ENCODE measurements around the gene ITGA2.

Gene ITGA2

DNA sequence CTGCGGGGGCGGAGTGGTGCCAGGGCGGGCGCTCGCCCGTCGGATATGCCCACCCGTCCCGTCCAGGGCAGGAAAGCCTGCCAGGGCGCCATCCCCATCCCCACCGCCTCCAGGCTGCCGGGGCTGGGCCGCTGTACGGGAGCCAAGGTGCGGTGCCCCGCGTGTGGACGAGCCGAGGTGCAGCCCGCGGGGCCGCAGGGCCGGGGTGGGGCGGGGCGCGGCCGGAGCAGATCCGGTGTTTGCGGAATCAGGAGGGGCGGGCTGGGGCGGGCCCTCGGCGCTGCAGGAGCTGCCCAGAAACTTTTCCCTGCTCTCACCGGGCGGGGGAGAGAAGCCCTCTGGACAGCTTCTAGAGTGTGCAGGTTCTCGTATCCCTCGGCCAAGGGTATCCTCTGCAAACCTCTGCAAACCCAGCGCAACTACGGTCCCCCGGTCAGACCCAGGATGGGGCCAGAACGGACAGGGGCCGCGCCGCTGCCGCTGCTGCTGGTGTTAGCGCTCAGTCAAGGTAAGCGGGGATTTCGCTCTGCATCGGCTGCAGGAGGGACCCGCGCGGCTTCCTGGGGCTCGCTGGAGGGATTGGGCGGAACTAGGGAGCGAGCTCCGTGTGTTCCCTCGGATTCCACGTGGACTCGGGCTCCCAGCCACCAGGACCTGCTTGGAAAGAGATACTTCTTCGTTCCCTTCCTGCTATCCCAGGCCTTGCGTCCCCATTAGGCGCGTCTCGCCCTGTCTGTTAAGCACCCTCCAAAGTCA is at the start of gene ITGA2:
Gene ITGA2 (plus strand): TSS at position 328 of the 756 bp plus-strand sequence. CDS start 117 bp downstream, at position 445.
- Mint-ChIP-seq H3K9me3 (no peaks in the 10 kb centered on the region), H3K4me3 (peak within 1 kb of the TSS; percentile 80), H3K36me3 (peaks cover 18% of the 10 kb centered on the region), H3K4me1 (peaks cover 41% of the 10 kb centered on the region), H3K27ac (peak within 1 kb of the TSS; percentile 0), H3K27me3 (peaks cover 26% of the 10 kb centered on the region)
- CTCF ChIA-PET, result interaction anchor here (0.7 to 5.1 kb wide), 6 partner anchors 40 to 107 kb away, joined by 3 to 45 read pairs (median 6); no protein-coding TSS in a partner anchor
- DNase-seq, result peak; percentile 64

DNA sequence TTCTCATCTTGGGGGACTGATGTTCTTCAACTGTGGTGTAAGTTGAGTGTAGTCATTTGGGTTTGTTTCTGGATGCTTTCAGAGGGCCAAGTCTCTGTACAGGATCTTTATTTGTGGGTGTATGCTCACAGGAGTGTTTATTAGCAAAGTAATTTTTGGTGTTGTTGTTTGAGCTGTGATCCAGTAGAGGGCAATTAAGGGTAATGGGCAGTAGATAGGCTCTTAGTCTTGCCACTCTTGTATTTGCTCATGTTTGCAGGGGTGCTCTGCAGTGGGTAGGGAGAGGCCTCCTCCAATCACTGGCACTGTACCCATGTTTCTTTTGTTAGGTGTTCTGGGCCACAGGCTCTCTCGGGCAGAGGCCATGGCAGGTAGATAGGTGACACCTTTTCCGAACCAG is 45.9 kb upstream of the ITGA2 start:
- CTCF ChIA-PET, result interaction anchor here (1.0 to 8.8 kb wide), 6 partner anchors 13 to 175 kb away, joined by 3 to 178 read pairs (median 4); no protein-coding TSS in a partner anchor
- Mint-ChIP-seq H3K27ac (no peak overlapping the region), H3K36me3 (no peaks in the 10 kb centered on the region), H3K4me3 (no peak overlapping the region), H3K4me1 (peaks cover 18% of the 10 kb centered on the region), H3K9me3 (no peaks in the 10 kb centered on the region), H3K27me3 (peaks cover 11% of the 10 kb centered on the region)
- no peak for DNase-seq

DNA sequence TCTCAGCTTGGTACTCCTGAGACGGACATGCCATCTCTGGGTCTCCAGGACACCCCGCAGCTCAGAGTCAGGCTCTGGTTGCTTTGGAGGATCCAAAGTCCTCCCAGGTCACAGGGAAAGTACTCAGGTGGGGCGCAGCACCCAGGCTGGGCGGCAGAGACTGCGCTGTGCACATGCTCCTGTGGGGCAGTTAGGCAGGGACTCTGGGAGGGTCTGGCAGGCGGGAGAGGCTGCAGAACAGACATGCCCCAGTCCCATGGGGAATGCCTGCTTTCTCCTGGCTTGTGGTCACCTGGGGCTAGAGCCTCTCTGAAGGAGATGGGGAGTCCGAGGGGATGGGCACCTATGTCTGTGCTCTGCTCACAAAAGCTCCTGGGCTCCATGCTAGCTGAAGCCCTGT is 45.3 kb upstream of the ITGA2 start:
- no peaks in the 10 kb centered on the region for H3K36me3 Mint-ChIP-seq
- H3K9me3 Mint-ChIP-seq, result no peaks in the 10 kb centered on the region
- H3K27ac Mint-ChIP-seq, result no peak overlapping the region
- peaks cover 22% of the 10 kb centered on the region for H3K4me1 Mint-ChIP-seq
- DNase-seq, result no peak
- no peak overlapping the region for H3K4me3 Mint-ChIP-seq
- CTCF ChIA-PET, result interaction anchor here (0.6 to 8.8 kb wide), 6 partner anchors 14 to 172 kb away, joined by 3 to 178 read pairs (median 5); no protein-coding TSS in a partner anchor
- peaks cover 9% of the 10 kb centered on the region for H3K27me3 Mint-ChIP-seq

DNA sequence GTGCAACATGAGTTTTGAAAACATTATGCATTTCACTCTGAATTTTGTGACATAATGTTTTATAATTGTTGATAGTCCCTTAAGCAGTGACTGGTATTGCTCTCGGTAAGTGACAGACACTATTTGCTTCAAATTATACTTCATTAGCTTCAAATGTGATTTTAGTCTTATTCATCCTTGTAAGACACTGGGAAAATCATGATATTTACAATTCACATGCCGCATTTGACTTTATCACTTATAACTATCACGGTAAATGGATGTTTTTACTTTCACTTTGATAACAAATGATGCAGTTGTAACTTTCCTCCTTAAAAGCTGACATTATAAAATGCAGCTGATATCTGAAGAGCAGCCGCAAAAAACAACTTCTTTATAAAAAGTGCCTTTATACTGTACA is 44.1 kb upstream of the ITGA2 start:
- Mint-ChIP-seq H3K27ac (peak overlapping the region; percentile 9), H3K27me3 (peaks cover 7% of the 10 kb centered on the region), H3K4me3 (peak overlapping the region; percentile 62), H3K4me1 (peaks cover 24% of the 10 kb centered on the region), H3K36me3 (no peaks in the 10 kb centered on the region), H3K9me3 (no peaks in the 10 kb centered on the region)
- DNase-seq, result no peak
- CTCF ChIA-PET, result interaction anchor here (0.6 to 8.8 kb wide), 5 partner anchors 45 to 171 kb away, joined by 3 to 178 read pairs (median 3); no protein-coding TSS in a partner anchor

DNA sequence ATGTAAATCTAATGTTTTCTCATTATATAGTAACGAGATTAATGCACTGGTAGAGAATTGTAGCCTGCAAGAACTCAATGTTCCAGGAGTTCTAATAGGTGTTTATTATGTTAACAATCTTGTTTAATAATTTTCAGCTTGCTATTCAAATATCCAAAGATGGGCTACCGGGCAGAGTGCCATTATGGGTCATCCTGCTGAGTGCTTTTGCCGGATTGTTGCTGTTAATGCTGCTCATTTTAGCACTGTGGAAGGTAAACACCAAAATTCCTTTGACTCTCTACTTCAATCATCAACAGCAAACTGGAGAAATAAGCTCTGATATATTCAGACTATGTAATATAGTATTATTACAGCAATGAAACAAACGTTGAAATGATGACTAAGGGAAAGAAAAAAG is 41.9 kb upstream of the ITGA2 start:
- DNase-seq, result no peak
- Mint-ChIP-seq H3K27ac (no peak overlapping the region), H3K9me3 (no peaks in the 10 kb centered on the region), H3K4me1 (peaks cover 24% of the 10 kb centered on the region), H3K4me3 (no peak overlapping the region), H3K27me3 (peaks cover 7% of the 10 kb centered on the region), H3K36me3 (no peaks in the 10 kb centered on the region)
- CTCF ChIA-PET, result interaction anchor here (0.8 to 8.8 kb wide), 6 partner anchors 91 to 253 kb away, joined by 3 to 178 read pairs (median 12); no protein-coding TSS in a partner anchor

DNA sequence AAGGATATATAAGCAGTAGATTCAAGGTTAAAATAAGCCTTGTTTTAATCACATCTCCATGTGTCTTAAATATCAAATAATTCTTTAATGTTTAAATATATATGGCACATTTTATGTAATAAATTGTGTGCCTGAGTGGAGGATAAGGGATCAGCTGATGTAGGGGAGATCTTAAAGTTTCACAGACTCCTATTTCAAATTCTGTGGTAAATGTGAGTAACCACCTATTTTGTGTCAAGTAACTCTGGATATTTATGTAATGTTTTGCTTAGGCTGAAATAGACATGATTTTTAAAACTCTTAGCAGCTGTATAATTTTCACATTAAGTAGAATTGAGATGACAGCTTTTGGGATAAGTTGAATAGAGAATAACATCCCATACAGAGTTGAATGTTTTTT is 41.3 kb upstream of the ITGA2 start:
- no peaks in the 10 kb centered on the region for H3K9me3 Mint-ChIP-seq
- CTCF ChIA-PET, result interaction anchor here (0.6 to 8.8 kb wide), 27 partner anchors 9 to 1287 kb away, joined by 3 to 178 read pairs (median 7); partner anchors contain the start of genes ITGA2 and MOCS2
- no peak overlapping the region for H3K4me3 Mint-ChIP-seq
- peaks cover 24% of the 10 kb centered on the region for H3K4me1 Mint-ChIP-seq
- H3K27me3 Mint-ChIP-seq, result peaks cover 7% of the 10 kb centered on the region
- no peak overlapping the region for H3K27ac Mint-ChIP-seq
- no peak for DNase-seq
- no peaks in the 10 kb centered on the region for H3K36me3 Mint-ChIP-seq

DNA sequence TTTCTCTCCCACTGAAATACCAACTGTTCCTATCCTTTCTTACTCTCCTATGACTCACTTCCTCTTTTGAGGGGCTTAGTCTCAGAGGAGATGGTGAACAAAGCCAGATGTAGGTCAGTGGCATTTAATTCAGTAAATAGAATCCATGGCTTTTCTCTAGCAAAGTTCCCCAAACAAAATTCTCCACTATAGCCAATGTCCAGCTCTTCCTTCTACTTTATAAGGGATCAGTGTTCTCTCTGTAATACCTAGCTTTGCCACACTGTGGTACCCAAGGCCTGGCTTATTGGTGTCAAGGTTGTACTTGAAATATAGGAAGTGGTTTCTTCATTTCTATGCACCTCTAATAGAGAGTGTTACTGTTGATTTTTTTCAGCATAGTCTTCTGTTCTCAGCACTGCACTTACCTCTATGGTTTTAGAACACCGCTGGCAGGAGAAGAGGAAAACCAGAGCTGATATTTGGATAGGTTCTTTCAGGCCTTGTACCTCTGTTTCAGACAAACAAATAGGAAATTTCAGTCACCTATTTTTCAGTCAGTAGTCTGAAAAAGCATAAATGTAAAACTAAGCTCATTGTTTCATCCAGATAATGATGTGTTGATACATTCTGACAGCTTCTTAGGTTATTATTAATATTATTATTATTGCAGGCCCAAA is 40.6 kb upstream of the ITGA2 start:
- Mint-ChIP-seq H3K36me3 (no peaks in the 10 kb centered on the region), H3K27me3 (peaks cover 7% of the 10 kb centered on the region), H3K27ac (no peak overlapping the region), H3K4me3 (no peak overlapping the region), H3K9me3 (no peaks in the 10 kb centered on the region), H3K4me1 (peaks cover 24% of the 10 kb centered on the region)
- CTCF ChIA-PET, result interaction anchor here (0.6 to 8.8 kb wide), 38 partner anchors 8 to 1305 kb away, joined by 3 to 178 read pairs (median 6); partner anchors contain the start of genes ITGA2 and MOCS2
- DNase-seq, result peak; percentile 81

DNA sequence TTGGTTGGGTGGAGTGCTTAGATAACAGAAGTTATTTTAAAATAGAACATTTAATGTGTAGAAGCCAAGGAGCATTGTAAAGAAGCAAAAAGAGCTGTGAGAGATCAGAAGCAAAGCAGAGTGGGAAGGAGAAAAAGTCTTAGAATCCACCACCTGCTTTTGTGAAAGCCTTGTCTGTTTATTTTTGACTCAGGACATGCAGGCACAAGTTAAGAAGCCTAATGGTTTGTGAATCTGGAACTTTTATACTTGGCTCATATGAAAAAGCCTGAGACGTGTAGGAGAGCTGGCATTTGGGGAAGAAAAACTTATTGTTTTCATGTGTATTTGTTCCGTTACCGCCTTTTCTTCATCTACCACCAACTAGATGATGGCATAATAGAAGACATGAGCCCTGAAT is 38.5 kb upstream of the ITGA2 start:
- H3K36me3 Mint-ChIP-seq, result no peaks in the 10 kb centered on the region
- H3K27ac Mint-ChIP-seq, result no peak overlapping the region
- peaks cover 4% of the 10 kb centered on the region for H3K27me3 Mint-ChIP-seq
- CTCF ChIA-PET, result interaction anchor here (1.4 to 8.8 kb wide), 6 partner anchors 13 to 148 kb away, joined by 5 to 178 read pairs (median 32); partner anchors contain the start of gene ITGA2
- DNase-seq, result no peak
- no peak overlapping the region for H3K4me3 Mint-ChIP-seq
- peaks cover 12% of the 10 kb centered on the region for H3K4me1 Mint-ChIP-seq
- H3K9me3 Mint-ChIP-seq, result no peaks in the 10 kb centered on the region

DNA sequence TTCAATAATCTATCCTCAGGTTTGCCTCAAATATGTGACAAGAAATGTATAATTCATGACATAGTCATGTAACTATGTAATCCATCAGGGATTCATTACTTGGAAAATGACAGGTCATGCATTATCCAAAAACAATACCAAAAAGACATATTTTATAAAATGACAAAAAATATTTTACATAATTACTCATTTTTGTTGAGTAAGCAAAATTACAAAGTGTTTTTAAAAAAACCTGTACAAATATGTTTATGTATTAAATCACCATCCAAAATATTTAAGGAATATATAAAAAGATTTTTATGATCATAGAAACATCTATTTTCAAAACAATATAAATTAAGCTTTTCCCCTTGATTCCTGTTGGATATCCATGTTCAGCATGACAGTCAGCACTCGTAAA is 36.7 kb upstream of the ITGA2 start:
- H3K27me3 Mint-ChIP-seq, result peaks cover 10% of the 10 kb centered on the region
- CTCF ChIA-PET, result interaction anchor here (1.0 to 2.2 kb wide), 2 partner anchors 145 to 163 kb away, joined by 3 to 5 read pairs; no protein-coding TSS in a partner anchor
- no peaks in the 10 kb centered on the region for H3K36me3 Mint-ChIP-seq

DNA sequence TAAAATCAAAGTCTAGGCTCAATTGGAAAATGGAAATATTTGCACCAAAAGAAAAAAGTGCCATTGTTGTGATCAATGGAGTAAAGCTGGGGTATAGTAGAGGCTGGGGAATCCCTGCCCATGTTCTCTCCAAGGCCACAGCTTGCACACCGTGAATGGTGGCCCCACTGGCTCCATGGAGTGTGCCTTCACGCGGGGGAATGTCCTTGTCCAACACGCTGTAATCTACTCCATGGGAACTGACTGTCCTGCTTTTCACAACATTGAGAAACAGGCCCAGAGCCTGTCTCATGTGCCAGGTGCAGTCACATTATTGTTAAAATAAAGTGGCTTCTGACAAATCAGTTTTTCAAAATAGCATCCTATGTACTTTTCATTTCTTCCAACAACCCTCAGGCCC is 33.1 kb upstream of the ITGA2 start:
- CTCF ChIA-PET, result interaction anchor here (1.1 kb wide), 2 partner anchors 80 to 154 kb away, joined by 3 to 4 read pairs; no protein-coding TSS in a partner anchor
- Mint-ChIP-seq H3K9me3 (no peaks in the 10 kb centered on the region), H3K27me3 (peaks cover 16% of the 10 kb centered on the region)

More for the DNA sequence above, 36.7 kb upstream of the ITGA2 start:
- Mint-ChIP-seq H3K27ac (no peak overlapping the region), H3K4me1 (peaks cover 7% of the 10 kb centered on the region), H3K4me3 (no peak overlapping the region), H3K9me3 (no peaks in the 10 kb centered on the region)
- no peak for DNase-seq

DNA sequence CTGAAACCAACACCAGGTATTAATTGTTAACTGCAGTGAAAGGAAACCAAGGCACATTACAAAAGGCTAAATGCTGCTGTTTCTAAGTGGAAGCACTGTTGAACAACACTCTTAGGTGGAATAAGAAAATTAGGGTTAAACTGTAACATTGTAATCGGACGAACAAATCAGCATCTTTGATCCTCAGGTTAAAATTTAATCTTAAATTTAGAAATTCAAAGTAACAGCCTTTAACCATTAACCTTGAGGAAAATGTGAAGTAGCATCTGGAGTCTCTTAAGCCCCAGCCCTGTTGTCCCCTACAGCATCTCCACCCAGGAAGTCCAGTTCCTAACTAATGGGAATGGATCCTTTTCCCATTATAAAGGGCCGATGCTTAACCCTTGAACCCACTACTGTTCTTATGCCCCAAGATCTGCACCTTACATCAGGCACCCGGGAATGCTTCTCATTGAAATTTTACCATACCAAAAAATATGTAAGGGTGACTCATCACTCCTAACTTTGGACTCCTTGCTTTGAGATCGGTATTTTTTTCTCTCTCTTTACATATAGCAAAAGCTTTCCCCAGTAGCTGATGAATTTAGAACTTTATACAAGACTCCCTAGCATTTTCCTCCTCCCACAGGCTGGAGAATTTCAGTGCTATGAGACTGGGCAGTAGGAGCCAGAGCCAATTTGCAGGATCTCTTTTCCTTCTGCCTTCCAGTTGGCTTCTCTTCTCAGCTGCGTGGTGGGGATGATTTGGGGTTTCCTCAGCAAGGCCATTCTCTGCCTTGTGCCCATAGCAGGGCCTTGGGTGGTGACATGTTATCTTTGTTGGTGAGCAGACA is 32.0 kb upstream of the ITGA2 start:
- Mint-ChIP-seq H3K27me3 (peaks cover 23% of the 10 kb centered on the region), H3K27ac (no peak overlapping the region), H3K4me1 (no peaks in the 10 kb centered on the region), H3K9me3 (no peaks in the 10 kb centered on the region), H3K36me3 (no peaks in the 10 kb centered on the region), H3K4me3 (no peak overlapping the region)
- CTCF ChIA-PET, result interaction anchor here (1.1 kb wide), 2 partner anchors 9 to 153 kb away, joined by 3 read pairs; no protein-coding TSS in a partner anchor
- no peak for DNase-seq

More for the DNA sequence above, 33.1 kb upstream of the ITGA2 start:
- no peaks in the 10 kb centered on the region for H3K4me1 Mint-ChIP-seq
- no peak overlapping the region for H3K4me3 Mint-ChIP-seq
- no peak for DNase-seq
- no peaks in the 10 kb centered on the region for H3K36me3 Mint-ChIP-seq
- no peak overlapping the region for H3K27ac Mint-ChIP-seq

DNA sequence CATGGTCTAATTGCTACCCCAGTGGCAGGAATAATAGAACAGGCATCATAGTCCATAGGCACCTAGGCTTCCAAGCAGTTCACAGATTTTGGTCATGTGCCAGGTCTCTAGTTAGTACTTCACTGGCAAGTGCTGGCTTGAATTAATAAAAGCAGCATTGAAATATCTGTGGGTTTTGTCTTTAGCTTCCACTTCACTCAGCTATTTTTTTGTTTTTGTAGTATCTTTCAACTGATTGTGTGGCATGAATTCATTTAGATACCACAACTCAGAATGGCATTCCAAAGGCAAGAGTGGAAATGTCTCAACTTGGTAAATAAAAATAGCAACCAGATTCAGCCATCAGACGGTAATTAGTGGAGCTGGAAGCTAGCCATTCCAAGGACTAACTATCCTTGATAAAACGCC is 27.9 kb upstream of the ITGA2 start:
- Mint-ChIP-seq H3K4me1 (no peaks in the 10 kb centered on the region), H3K27me3 (peaks cover 20% of the 10 kb centered on the region), H3K9me3 (peaks cover 3% of the 10 kb centered on the region), H3K36me3 (no peaks in the 10 kb centered on the region), H3K4me3 (no peak overlapping the region), H3K27ac (no peak overlapping the region)
- DNase-seq, result no peak
- CTCF ChIA-PET, result no interaction called here

DNA sequence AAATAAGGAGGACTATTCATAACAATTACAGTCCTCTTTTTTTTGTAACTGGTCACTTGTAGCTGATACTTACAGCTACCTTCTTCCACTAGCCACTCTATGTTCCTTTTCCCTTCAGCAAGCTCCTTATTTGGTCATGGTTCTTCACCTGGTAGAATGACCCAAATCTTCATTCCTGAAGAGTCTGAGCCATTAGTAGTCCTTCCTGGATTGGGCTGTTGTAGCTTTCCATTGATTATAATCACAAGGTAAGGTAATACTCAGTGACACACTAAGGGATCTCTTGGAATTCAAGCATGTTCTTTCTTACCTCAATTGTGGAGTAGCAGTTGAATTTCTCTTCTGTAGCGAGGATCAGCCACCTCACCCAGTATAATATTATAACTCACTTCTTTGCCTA is 25.5 kb upstream of the ITGA2 start:
- DNase-seq, result no peak
- no peaks in the 10 kb centered on the region for H3K36me3 Mint-ChIP-seq
- no peak overlapping the region for H3K27ac Mint-ChIP-seq
- no peaks in the 10 kb centered on the region for H3K4me1 Mint-ChIP-seq
- CTCF ChIA-PET, result interaction anchor here (3.9 kb wide), 1 partner anchor 15 kb away, joined by 15 read pairs; no protein-coding TSS in a partner anchor
- peaks cover 34% of the 10 kb centered on the region for H3K27me3 Mint-ChIP-seq
- H3K9me3 Mint-ChIP-seq, result peaks cover 10% of the 10 kb centered on the region
- no peak overlapping the region for H3K4me3 Mint-ChIP-seq

Measured in activated naive CD4-positive, alpha-beta T cell treated with anti-CD3 and anti-CD28 coated beads, Interleukin-2, amount 10 ng/mL, durations not matched to agents 7 days and 5 days (primary cell).